Measurements from ENCODE around the gene CHST15.

GRCh38 chr10:124026589-124026939 lies 66.8 kb downstream of the CHST15 start:
- TF ChIP-seq CTCF (IDR thresholded peaks at IDR 0.05; ENCODE audit: low read depth, low read length, poor library complexity, severe bottlenecking): no peak
- no peak for TF ChIP-seq EZH2phosphoT487 (IDR thresholded peaks at IDR 0.05; ENCODE audit: borderline replicate concordance, low read length)
